ENCODE results near the gene MEI1. TPM values are rescaled to one million over a fixed set of nuclear protein-coding genes. Genes with fewer than 3 reads are reported as not detected.
A peak's percentile ranks its signal among the peaks of the same experiment; 100 is the strongest.

The MEI1 gene
- total and polyA plus RNA-seq, 2 of the 4 experiments (the other 2 are of a cell fraction) = 0.90 to 2.6 TPM

DNA sequence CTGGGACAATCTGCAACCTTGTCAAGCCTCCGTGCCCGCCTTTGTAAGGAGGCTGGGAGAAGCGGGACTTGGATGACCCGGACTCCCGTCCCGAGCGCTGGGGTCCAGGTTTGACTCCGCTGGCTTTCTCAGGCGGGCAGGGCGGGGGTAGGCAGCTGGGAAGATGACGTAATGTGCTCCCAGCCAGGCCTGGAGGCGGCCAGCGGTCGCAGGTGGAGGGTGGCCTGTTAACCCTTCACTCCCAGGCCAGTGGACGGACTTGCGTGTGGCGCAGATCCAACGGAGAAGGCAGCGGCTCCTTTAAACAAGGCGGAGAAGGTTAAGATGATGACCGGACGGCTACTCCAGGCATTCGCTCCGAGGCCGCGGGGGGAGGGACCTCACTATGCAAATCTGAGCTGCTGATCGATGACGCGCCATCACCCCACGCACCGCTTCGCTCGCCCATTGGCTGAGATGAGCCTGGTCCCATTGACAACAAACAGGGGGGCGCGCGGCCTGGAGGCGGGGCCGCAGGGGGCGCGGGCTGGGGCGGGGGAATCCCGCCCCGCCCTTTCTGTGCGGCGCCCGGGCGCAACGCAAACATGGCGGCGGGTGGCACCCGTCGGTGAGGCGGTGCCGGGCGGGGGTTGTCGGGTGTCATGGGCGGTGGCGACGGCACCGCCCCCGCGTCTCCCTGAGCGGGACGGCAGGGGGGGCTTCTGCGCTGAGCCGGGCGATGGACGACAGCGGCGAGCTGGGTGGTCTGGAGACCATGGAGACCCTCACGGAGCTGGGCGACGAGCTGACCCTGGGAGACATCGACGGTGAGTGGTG is 133.5 kb downstream of the MEI1 start, which contains the start of gene SREBF2 (continued):
- TF ChIP-seq, protein P1, sequence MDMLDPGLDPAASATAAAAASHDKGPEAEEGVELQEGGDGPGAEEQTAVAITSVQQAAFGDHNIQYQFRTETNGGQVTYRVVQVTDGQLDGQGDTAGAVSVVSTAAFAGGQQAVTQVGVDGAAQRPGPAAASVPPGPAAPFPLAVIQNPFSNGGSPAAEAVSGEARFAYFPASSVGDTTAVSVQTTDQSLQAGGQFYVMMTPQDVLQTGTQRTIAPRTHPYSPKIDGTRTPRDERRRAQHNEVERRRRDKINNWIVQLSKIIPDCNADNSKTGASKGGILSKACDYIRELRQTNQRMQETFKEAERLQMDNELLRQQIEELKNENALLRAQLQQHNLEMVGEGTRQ (IDR thresholded peaks at IDR 0.05; ENCODE audit: low read depth, low read length) = peak; percentile 35; the same call in 1 of the 2 replicates
- TF ChIP-seq MAFK (IDR thresholded peaks at IDR 0.05; ENCODE audit: low read depth, low read length) = no peak
- TF ChIP-seq MXI1 (IDR thresholded peaks at IDR 0.05; ENCODE audit: borderline replicate concordance, low read depth, low read length) = no peak
